ENCODE data around the gene DMAP1.
"Not testable (repeated sequence)": the region's sequence is repeated elsewhere in the genome, so short reads cannot be mapped to it uniquely, and the experiment has no call there.

Gene DMAP1

GRCh38 chr1:44213222-44214112, at the start of gene DMAP1:
DMAP1 (plus strand) TSS chr1:44213471; CDS start chr1:44213754, 283 bp downstream.
- peak; percentile 37 for DNase-seq (ENCODE audit: low read depth, low spot score)
- CTCF ChIA-PET = interaction anchor here (1.2 to 6.1 kb wide), 6 partner anchors 13 to 439 kb away, joined by 3 to 81 read pairs (median 8); no protein-coding TSS in a partner anchor
- peak within 1 kb of the TSS; percentile 98 for H3K4me3 ChIP-seq (ENCODE audit: low read depth, low read length)
- no peak for TF ChIP-seq CTCF (IDR thresholded peaks at IDR 0.05; ENCODE audit: insufficient read depth, low read length, missing control alignments)
- POLR2A ChIA-PET = interaction anchor here (1.1 kb wide), 2 partner anchors 139 to 418 kb away, joined by 3 read pairs; no protein-coding TSS in a partner anchor

- no peak overlapping the region for H3K4me3 ChIP-seq (ENCODE audit: low read depth, low read length)
- no peak for TF ChIP-seq CTCF (IDR thresholded peaks at IDR 0.05; ENCODE audit: insufficient read depth, low read length, missing control alignments)
- CTCF ChIA-PET = no interaction called here
- POLR2A ChIA-PET = no interaction called here
- DNase-seq (ENCODE audit: low read depth, low spot score) = no peak
Measured at GRCh38 chr1:44168520-44169098, 44.7 kb upstream of the DMAP1 start.

GRCh38 chr1:44170281-44170823, 42.9 kb upstream of the DMAP1 start:
- DNase-seq (ENCODE audit: low read depth, low spot score) = no peak
- TF ChIP-seq CTCF (IDR thresholded peaks at IDR 0.05; ENCODE audit: insufficient read depth, low read length, missing control alignments) = no peak
- ChIA-PET POLR2A (no interaction called here), CTCF (interaction anchor here (0.6 to 1.3 kb wide), 3 partner anchors 28 to 122 kb away, joined by 3 to 5 read pairs (median 3); no protein-coding TSS in a partner anchor)
- H3K4me3 ChIP-seq (ENCODE audit: low read depth, low read length) = no peak overlapping the region

- ChIA-PET POLR2A (no interaction called here), CTCF (no interaction called here)
- DNase-seq (ENCODE audit: low read depth, low spot score) = no peak
- no peak overlapping the region for H3K4me3 ChIP-seq (ENCODE audit: low read depth, low read length)
- no peak for TF ChIP-seq CTCF (IDR thresholded peaks at IDR 0.05; ENCODE audit: insufficient read depth, low read length, missing control alignments)
Measured at GRCh38 chr1:44174630-44175029, 38.6 kb upstream of the DMAP1 start.

- POLR2A ChIA-PET = no interaction called here
- CTCF ChIA-PET = interaction anchor here (1.0 kb wide), 1 partner anchor 17 kb away, joined by 5 read pairs; no protein-coding TSS in a partner anchor
- no peak for TF ChIP-seq CTCF (IDR thresholded peaks at IDR 0.05; ENCODE audit: insufficient read depth, low read length, missing control alignments)
Measured at GRCh38 chr1:44200336-44200735, 12.9 kb upstream of the DMAP1 start.

GRCh38 chr1:44206545-44206944, 6.7 kb upstream of the DMAP1 start:
- DNase-seq (ENCODE audit: low read depth, low spot score); H3K4me3 ChIP-seq (ENCODE audit: low read depth, low read length); POLR2A ChIA-PET; CTCF ChIA-PET: not testable (repeated sequence)

More at GRCh38 chr1:44200336-44200735, 12.9 kb upstream of the DMAP1 start:
- DNase-seq (ENCODE audit: low read depth, low spot score) = no peak
- H3K4me3 ChIP-seq (ENCODE audit: low read depth, low read length) = no peak overlapping the region

All from AG04449 (cell line).